Liver (tissue), 3 donors: ENCODE results near the gene MAP4K3.

ENCODE experiments used
- JUND ChIP-seq, 2 donors: IDR thresholded peaks; 2 replicates each; pipeline ENCODE4 v1.6.1; 2016; ENCODE audit warnings: antibody characterized with exemption in 2 of 2
- RAD21 ChIP-seq, 2 donors: IDR thresholded peaks; 2 replicates each; pipeline ENCODE4 v1.6.1; 2016; ENCODE audit warnings: antibody characterized with exemption in 2 of 2, mild to moderate bottlenecking in 2 of 2
- REST ChIP-seq: IDR thresholded peaks from 2 replicates; pipeline ENCODE4 v1.6.1; 2016; ENCODE audit warnings: antibody characterized with exemption, mild to moderate bottlenecking
- TAF1 ChIP-seq: conservative IDR thresholded peaks from 2 replicates; pipeline ENCODE4 v1.6.1; 2016; ENCODE audit warnings: antibody characterized with exemption, mild to moderate bottlenecking
- YY1 ChIP-seq: IDR thresholded peaks from 2 replicates; pipeline ENCODE4 v1.6.1; 2016; ENCODE audit warnings: antibody characterized with exemption, mild to moderate bottlenecking
- TF ChIP-seq, protein P1 (sequence below): fragments of 150-350 bp; IDR thresholded peaks from 2 replicates; pipeline ENCODE4 v1.5.1; 2017; ENCODE audit warnings: improper control_type of control experiment, low read depth, low read length; ENCODE audit not compliant: missing input control
- TF ChIP-seq, protein P2 (sequence below): IDR thresholded peaks from 2 replicates; pipeline ENCODE4 v1.6.1; 2016; ENCODE audit warnings: antibody characterized with exemption
- donor health status: healthy.
- donor health status: healthy.

DNA sequence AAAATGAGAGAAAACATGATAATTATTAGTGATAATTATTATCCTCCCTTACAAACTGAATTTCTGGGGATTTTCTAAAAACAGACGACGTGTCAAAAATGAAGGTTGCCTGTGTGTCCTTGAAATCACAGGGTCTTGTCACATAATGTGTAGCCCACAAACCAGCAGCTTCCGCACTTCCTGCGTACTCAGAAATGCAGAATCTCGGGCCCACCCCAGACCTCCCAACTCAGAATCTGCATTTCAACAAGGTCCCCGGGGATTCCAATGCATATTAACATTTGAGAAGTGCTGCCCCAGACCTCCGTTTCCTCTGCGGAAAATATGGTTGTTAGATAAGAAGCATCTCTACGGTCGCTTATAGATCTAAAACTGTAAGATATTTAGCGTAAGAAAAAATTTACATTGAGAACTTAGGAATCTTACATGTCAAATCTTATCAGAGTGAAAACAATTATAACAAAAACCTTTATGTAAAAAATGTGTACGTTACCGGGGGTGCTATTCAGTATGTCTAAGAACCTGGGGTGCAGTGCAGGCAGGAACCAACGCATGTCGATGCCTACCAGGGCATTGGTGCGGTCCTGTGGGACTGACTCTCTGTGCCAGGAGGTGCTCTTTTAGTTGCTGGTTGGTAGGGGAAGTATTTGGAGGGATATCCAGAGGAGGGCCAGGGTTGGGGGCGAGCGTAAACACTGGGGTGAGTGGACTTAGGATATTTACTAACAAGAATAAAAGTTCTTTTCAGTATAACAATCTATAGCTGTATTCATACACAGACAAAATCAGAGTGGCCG lies 208.5 kb downstream of the MAP4K3 start:
- TF ChIP-seq, protein P1, sequence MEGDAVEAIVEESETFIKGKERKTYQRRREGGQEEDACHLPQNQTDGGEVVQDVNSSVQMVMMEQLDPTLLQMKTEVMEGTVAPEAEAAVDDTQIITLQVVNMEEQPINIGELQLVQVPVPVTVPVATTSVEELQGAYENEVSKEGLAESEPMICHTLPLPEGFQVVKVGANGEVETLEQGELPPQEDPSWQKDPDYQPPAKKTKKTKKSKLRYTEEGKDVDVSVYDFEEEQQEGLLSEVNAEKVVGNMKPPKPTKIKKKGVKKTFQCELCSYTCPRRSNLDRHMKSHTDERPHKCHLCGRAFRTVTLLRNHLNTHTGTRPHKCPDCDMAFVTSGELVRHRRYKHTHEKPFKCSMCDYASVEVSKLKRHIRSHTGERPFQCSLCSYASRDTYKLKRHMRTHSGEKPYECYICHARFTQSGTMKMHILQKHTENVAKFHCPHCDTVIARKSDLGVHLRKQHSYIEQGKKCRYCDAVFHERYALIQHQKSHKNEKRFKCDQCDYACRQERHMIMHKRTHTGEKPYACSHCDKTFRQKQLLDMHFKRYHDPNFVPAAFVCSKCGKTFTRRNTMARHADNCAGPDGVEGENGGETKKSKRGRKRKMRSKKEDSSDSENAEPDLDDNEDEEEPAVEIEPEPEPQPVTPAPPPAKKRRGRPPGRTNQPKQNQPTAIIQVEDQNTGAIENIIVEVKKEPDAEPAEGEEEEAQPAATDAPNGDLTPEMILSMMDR: no peak
- TF ChIP-seq TAF1 (no peak), REST (no peak), YY1 (no peak), JUND (IDR thresholded peaks at IDR 0.05) (no peak), RAD21 (IDR thresholded peaks at IDR 0.05) (no peak)
- TF ChIP-seq, protein P2, sequence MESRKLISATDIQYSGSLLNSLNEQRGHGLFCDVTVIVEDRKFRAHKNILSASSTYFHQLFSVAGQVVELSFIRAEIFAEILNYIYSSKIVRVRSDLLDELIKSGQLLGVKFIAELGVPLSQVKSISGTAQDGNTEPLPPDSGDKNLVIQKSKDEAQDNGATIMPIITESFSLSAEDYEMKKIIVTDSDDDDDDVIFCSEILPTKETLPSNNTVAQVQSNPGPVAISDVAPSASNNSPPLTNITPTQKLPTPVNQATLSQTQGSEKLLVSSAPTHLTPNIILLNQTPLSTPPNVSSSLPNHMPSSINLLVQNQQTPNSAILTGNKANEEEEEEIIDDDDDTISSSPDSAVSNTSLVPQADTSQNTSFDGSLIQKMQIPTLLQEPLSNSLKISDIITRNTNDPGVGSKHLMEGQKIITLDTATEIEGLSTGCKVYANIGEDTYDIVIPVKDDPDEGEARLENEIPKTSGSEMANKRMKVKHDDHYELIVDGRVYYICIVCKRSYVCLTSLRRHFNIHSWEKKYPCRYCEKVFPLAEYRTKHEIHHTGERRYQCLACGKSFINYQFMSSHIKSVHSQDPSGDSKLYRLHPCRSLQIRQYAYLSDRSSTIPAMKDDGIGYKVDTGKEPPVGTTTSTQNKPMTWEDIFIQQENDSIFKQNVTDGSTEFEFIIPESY: no peak
